SU-DHL-6 (cell line): ENCODE results near the gene PSMC3.

Source experiments
- H2AFZ ChIP-seq: fragments of 200-600 bp; sonication (generic); 2 replicates; pipeline ENCODE4 v1.6.1; 2014; ENCODE audit warnings: low read depth, mild to moderate bottlenecking, moderate library complexity, mixed read lengths, antibody characterized with exemption, low read length; ENCODE audit not compliant: severe bottlenecking
- H3F3A ChIP-seq: fragments of 200-600 bp; shearing (Covaris generic); 2 replicates; pipeline ENCODE4 v1.6.0; 2016; ENCODE audit warnings: antibody characterized with exemption, mild to moderate bottlenecking; ENCODE audit not compliant: insufficient read depth
- H3K27ac ChIP-seq: fragments of 200-600 bp; sonication (generic); 2 replicates; pipeline ENCODE4 v1.5.1; 2016; ENCODE audit warnings: low read depth, mild to moderate bottlenecking, low read length, moderate library complexity, mixed read lengths
- H3K27me3 ChIP-seq: fragments of 200-600 bp; sonication (generic), shearing (Covaris generic); 2 replicates; pipeline ENCODE4 v1.6.0; 2014; ENCODE audit warnings: mild to moderate bottlenecking, low read length
- H3K36me3 ChIP-seq: fragments of 200-600 bp; sonication (generic); 2 replicates; pipeline ENCODE4 v1.6.1; 2014; ENCODE audit warnings: mild to moderate bottlenecking, low read length, mixed read lengths
- H3K4me2 ChIP-seq: fragments of 300-600, 200-600 bp; shearing (Covaris generic), sonication (generic); 2 replicates; pipeline ENCODE4 v1.6.0; 2014; ENCODE audit warnings: low read length, low read depth, mild to moderate bottlenecking; ENCODE audit not compliant: poor library complexity, severe bottlenecking
- H3K4me3 ChIP-seq: fragments of 200-600 bp; sonication (generic); 2 replicates; pipeline ENCODE4 v1.5.1; 2014; ENCODE audit warnings: antibody characterized with exemption, low read length, mild to moderate bottlenecking, mixed read lengths; ENCODE audit not compliant: insufficient read depth, poor library complexity, severe bottlenecking
- H3K79me2 ChIP-seq: fragments of 200-600 bp; sonication (generic); 2 replicates; pipeline ENCODE4 v1.6.1; 2014; ENCODE audit warnings: mild to moderate bottlenecking, low read length, moderate library complexity; ENCODE audit not compliant: insufficient read depth
- H3K9ac ChIP-seq: fragments of 200-600 bp; sonication (generic); 2 replicates; pipeline ENCODE4 v1.7.0; 2014; ENCODE audit warnings: mild to moderate bottlenecking, low read length
- H3K9me2 ChIP-seq: fragments of 200-600 bp; sonication (generic); replicated peaks from 2 replicates; pipeline ENCODE4 v1.6.1; 2014; ENCODE audit warnings: low read length; ENCODE audit not compliant: insufficient read depth
- H3K9me3 ChIP-seq: fragments of 200-600 bp; sonication (generic); 2 replicates; pipeline ENCODE4 v1.6.1; 2014; ENCODE audit warnings: low read length, mixed read lengths; ENCODE audit not compliant: insufficient read depth
- H4K20me1 ChIP-seq: fragments of 200-600 bp; sonication (generic); 2 replicates; pipeline ENCODE4 v1.6.1; 2014; ENCODE audit warnings: low read depth, mild to moderate bottlenecking, antibody characterized with exemption, low read length, moderate library complexity, mixed read lengths
- EZH2phosphoT487 ChIP-seq: fragments of 200-600 bp; sonication (generic), shearing (Covaris generic); conservative IDR thresholded peaks from 2 replicates; pipeline ENCODE4 v1.6.1; 2018; ENCODE audit warnings: mild to moderate bottlenecking, antibody characterized with exemption, low read length, moderate library complexity, mixed read lengths
- TF ChIP-seq, protein P1 (sequence below): fragments of 200-600 bp; sonication (generic); IDR thresholded peaks from one replicate; pipeline ENCODE4 v1.5.1; 2017; ENCODE audit warnings: antibody characterized with exemption, mild to moderate bottlenecking, low read length, moderate library complexity; ENCODE audit not compliant: insufficient read depth, poor library complexity, severe bottlenecking

PSMC3 gene

DNA sequence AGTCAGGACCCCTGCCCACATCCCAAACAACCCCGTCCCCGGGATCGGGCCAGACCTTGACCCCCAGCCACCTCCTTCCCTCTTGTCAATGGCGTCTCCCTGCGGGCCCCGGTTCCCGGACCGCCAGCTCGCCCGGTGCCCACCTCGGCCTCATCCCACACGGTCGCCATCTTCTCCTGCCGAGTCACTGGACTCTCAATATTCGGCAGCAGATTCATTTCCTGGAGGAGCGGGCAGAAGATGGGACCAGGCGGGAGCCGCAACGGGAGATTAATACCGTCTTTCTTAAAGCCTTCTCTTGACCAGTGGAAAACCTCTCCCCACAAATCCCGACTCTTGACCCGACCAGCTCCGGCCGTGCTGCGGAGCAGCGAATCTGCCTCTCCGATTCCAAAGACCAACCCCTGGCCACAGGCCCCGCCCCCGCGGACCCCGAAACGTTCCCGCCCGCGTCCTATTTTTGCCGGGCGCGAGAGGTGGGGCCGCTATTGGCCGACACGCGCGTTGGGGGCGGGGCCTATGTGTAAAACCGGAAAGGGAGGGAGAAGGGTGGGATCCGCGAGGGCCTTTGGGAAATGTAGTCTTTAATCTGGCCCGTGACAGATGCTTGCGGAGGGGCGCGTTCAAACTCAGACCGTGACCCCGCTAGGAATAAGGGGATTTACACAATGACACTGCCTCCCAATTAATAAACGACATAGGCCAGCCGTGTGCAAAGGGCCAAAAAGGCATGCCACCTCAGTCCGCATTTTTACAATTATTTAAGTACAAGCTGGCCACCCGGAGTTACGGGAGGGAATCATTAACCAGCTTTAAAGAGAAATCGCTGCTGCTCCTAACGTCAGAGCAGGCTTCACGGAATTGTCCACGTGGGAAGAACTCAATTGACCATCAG, at the start of gene PSMC3:
TSS of gene PSMC3 (minus strand) at position 378 of the 895 bp plus-strand sequence. CDS start at position 218, 160 bp downstream.
- Histone ChIP-seq H3F3A (no peaks in the 10 kb centered on the region), H3K27me3 (no peaks in the 10 kb centered on the region), H3K4me3 (peak within 1 kb of the TSS; percentile 90), H3K9ac (peak within 1 kb of the TSS; percentile 91), H3K79me2 (peaks cover 26% of the 10 kb centered on the region), H4K20me1 (no peaks in the 10 kb centered on the region), H3K36me3 (no peaks in the 10 kb centered on the region), H2AFZ (peak within 1 kb of the TSS; percentile 93), H3K4me2 (peak within 1 kb of the TSS; percentile 88), H3K27ac (peak within 1 kb of the TSS; percentile 60), H3K9me3 (no peaks in the 10 kb centered on the region), H3K9me2 (no peaks in the 10 kb centered on the region)
- no peak for TF ChIP-seq EZH2phosphoT487
- TF ChIP-seq, protein P1, sequence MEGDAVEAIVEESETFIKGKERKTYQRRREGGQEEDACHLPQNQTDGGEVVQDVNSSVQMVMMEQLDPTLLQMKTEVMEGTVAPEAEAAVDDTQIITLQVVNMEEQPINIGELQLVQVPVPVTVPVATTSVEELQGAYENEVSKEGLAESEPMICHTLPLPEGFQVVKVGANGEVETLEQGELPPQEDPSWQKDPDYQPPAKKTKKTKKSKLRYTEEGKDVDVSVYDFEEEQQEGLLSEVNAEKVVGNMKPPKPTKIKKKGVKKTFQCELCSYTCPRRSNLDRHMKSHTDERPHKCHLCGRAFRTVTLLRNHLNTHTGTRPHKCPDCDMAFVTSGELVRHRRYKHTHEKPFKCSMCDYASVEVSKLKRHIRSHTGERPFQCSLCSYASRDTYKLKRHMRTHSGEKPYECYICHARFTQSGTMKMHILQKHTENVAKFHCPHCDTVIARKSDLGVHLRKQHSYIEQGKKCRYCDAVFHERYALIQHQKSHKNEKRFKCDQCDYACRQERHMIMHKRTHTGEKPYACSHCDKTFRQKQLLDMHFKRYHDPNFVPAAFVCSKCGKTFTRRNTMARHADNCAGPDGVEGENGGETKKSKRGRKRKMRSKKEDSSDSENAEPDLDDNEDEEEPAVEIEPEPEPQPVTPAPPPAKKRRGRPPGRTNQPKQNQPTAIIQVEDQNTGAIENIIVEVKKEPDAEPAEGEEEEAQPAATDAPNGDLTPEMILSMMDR: no peak

DNA sequence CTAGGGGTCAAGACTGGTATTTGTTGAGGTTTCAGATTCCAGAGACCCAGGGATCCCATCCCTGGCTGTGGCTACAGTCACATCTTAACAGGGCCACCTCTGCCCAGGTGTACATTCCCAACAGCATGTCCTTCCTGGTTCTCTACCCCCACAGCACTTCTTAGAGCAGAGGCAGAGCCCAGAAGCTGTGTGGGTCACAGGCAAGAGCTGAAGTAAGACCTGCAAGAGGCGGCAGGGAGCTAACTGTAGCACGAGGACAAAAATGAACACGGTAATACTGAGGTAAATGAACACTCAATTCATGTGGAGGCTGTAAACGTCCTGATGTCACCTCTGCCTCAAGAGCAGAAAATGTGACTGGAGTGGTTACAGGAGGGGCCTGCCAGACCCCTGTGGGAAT, 44.4 kb upstream of the PSMC3 start:
- TF ChIP-seq EZH2phosphoT487: no peak
- TF ChIP-seq, protein P1: no peak
- Histone ChIP-seq H3K36me3 (peaks cover 15% of the 10 kb centered on the region; the same call in 1 of the 2 replicates), H3K4me3 (no peak overlapping the region), H3K79me2 (peaks cover 6% of the 10 kb centered on the region), H4K20me1 (no peaks in the 10 kb centered on the region), H3K9me2 (no peaks in the 10 kb centered on the region), H3F3A (no peaks in the 10 kb centered on the region), H3K9ac (no peak overlapping the region), H3K4me2 (no peak overlapping the region), H3K9me3 (no peaks in the 10 kb centered on the region), H3K27ac (no peak overlapping the region), H2AFZ (no peak overlapping the region), H3K27me3 (no peaks in the 10 kb centered on the region)

DNA sequence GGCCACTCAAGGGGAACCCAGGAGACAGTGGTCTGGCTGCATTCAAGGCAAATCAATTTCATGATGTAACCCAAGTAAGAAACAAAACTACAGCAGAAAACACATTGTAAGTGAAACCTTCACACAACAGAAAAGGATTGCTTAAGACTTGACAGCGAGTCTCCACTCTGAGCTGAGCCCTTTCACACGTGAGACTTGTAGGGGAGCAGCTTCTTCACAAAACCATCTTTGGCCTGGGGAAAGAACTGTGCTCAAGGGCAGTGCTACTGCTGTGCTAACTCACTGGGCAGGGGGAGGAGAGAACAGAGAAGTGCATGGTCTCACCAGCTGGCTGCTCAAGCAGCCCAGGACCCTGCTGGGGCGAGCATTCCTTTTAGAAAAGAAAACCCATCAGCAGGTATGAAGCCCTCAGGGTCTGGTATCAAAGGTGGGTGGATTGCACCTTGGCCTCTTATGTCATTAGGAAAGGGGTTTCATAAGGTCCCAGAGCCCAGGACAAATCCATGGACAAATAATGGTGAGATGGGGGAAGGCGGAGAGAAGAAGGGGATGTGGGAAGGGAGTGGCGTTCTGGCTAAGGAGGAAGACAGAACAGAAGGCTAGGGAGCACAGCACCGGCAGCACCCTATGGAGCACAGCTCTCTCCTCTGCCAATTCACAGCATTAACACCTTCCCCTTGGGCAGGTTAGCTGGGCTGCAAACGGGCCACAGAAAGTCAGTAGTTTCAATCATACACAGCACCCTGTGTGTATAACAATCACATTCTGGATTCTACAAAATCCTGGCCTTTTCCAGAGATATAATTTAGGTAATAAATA, 43.3 kb upstream of the PSMC3 start:
- no peaks in the 10 kb centered on the region for H3K27me3 ChIP-seq
- no peak overlapping the region for H3K4me2 ChIP-seq
- no peak overlapping the region for H2AFZ ChIP-seq
- no peaks in the 10 kb centered on the region for H3F3A ChIP-seq
- no peaks in the 10 kb centered on the region for H3K9me2 ChIP-seq
- no peaks in the 10 kb centered on the region for H4K20me1 ChIP-seq
- no peak overlapping the region for H3K9ac ChIP-seq
- peaks cover 7% of the 10 kb centered on the region; the same call in 1 of the 2 replicates for H3K36me3 ChIP-seq
- TF ChIP-seq EZH2phosphoT487: no peak
- TF ChIP-seq, protein P1: no peak
- no peak overlapping the region for H3K4me3 ChIP-seq
- no peak overlapping the region for H3K27ac ChIP-seq
- H3K9me3 ChIP-seq: no peaks in the 10 kb centered on the region
- H3K79me2 ChIP-seq: peaks cover 6% of the 10 kb centered on the region
